Caki2 (cell line): Measurements from ENCODE around the gene SAMD1. TPM values are rescaled to one million over a fixed set of nuclear protein-coding genes. Genes with fewer than 3 reads are reported as not detected.
"Not testable (repeated sequence)": the region's sequence is repeated elsewhere in the genome, so short reads cannot be mapped to it uniquely, and the experiment has no call there.

Experiments used
- DNase-seq: peaks from one replicate; pipeline ENCODE4 v3.0.0-alpha.2; 2015; ENCODE audit warnings: low read depth
- in situ Hi-C: cut with HindIII; loops from 2 replicates; pipeline ENCODE4 v1.10.0; 2016; ENCODE audit warnings: low sequenced_read_pairs, low pct_unique_long_range_greater_than_20kb, mixed read lengths
- total RNA-seq: library from RNA; depleted of rRNA; stranded (reverse); fragments of >200 nt; shearing (Covaris generic); gene quantifications from 2 replicates; pipeline ENCODE4 v1.2.3, GENCODE V29; 2014; ENCODE audit warnings: low replicate concordance; rRNA removed

Gene SAMD1
- total RNA-seq, 1 experiment from 2014 or later: 92.1 TPM

GRCh38 chr19:14053500-14053899 is 37.1 kb downstream of the SAMD1 start:
- no peak for DNase-seq

GRCh38 chr19:14053032-14053431 is 37.5 kb downstream of the SAMD1 start:
- no peak for DNase-seq
- in situ Hi-C loops: no loop called here

More at GRCh38 chr19:14053500-14053899, 37.1 kb downstream of the SAMD1 start:
- in situ Hi-C loops: no loop called here

GRCh38 chr19:14052470-14052869 is 38.1 kb downstream of the SAMD1 start:
- in situ Hi-C loops: no loop called here
- no peak for DNase-seq

- DNase-seq: no peak
- in situ Hi-C loops: no loop called here
Measured at GRCh38 chr19:14051980-14052379, 38.6 kb downstream of the SAMD1 start.

- in situ Hi-C loops, DNase-seq: not testable (repeated sequence)
Measured at GRCh38 chr19:14050961-14051360, 39.6 kb downstream of the SAMD1 start.

- in situ Hi-C loops: no loop called here
- DNase-seq: no peak
Measured at GRCh38 chr19:14050512-14050911, 40.0 kb downstream of the SAMD1 start.

GRCh38 chr19:14048443-14049153 is 42.0 kb downstream of the SAMD1 start:
- DNase-seq: peak; percentile 17
- in situ Hi-C loops: no loop called here

GRCh38 chr19:14047866-14048265 is 42.7 kb downstream of the SAMD1 start:
- DNase-seq, in situ Hi-C loops: not testable (repeated sequence)

- peak; percentile 69 for DNase-seq
- in situ Hi-C loops: not testable (repeated sequence)
Measured at GRCh38 chr19:14042659-14043608, 47.6 kb downstream of the SAMD1 start.

GRCh38 chr19:14039181-14039580 is 51.4 kb downstream of the SAMD1 start:
- in situ Hi-C loops: no loop called here
- DNase-seq: no peak

Other genes with a start within 250 kb of the SAMD1 start
- not detected in 2 replicates for gene NANOS3, start 213.6 kb downstream of the SAMD1 start, total RNA-seq
- gene BRME1, start 184.6 kb downstream of the SAMD1 start, total RNA-seq: 5.5 and 12.7 TPM in 2 replicates
- gene CC2D1A, start 184.6 kb downstream of the SAMD1 start, total RNA-seq: 24.1 and 28.2 TPM in 2 replicates
- gene PODNL1, start 152.3 kb downstream of the SAMD1 start, total RNA-seq: 16.1 TPM in 1 of 2 replicates, not detected in the other
- gene DCAF15, start 138.2 kb downstream of the SAMD1 start, total RNA-seq: 16.8 and 20.3 TPM in 2 replicates
- gene RFX1, start 84.4 kb downstream of the SAMD1 start, total RNA-seq: 6.1 and 7.5 TPM in 2 replicates
- gene RLN3, start 62.6 kb downstream of the SAMD1 start, total RNA-seq: not detected in 2 replicates
- gene IL27RA, start 59.0 kb downstream of the SAMD1 start, total RNA-seq: 8.6 and 15.6 TPM in 2 replicates
- not detected in 2 replicates for gene PALM3, start 28.7 kb downstream of the SAMD1 start, total RNA-seq
- 2.5 and 2.7 TPM in 2 replicates for gene MISP3, start 18.0 kb downstream of the SAMD1 start, total RNA-seq
- not detected in 2 replicates for gene C19orf67, start 5.0 kb downstream of the SAMD1 start, total RNA-seq
- gene PRKACA, start 27.0 kb upstream of the SAMD1 start, total RNA-seq: 17.6 and 25.4 TPM in 2 replicates
- gene ASF1B, start 45.8 kb upstream of the SAMD1 start, total RNA-seq: 80.1 and 109 TPM in 2 replicates
- 2.4 and 4.1 TPM in 2 replicates for gene ADGRL1, start 115.4 kb upstream of the SAMD1 start, total RNA-seq